ENCODE results near the gene SAMM50.
"Not testable (repeated sequence)": the region's sequence is repeated elsewhere in the genome, so short reads cannot be mapped to it uniquely, and the experiment has no call there.

SAMM50 gene

GRCh38 chr22:44001521-44001920, 46.3 kb downstream of the SAMM50 start:
- no peak for DNase-seq (ENCODE audit: low spot score)

GRCh38 chr22:44002324-44002723, 47.1 kb downstream of the SAMM50 start:
- no peak for DNase-seq (ENCODE audit: low spot score)

- DNase-seq (ENCODE audit: low spot score), result no peak
Observed at GRCh38 chr22:44002997-44003396, 47.8 kb downstream of the SAMM50 start.

- DNase-seq (ENCODE audit: low spot score), result no peak
Observed at GRCh38 chr22:44003405-44004103, 48.3 kb downstream of the SAMM50 start.

GRCh38 chr22:44004104-44004460, 48.8 kb downstream of the SAMM50 start:
- DNase-seq (ENCODE audit: low spot score), result no peak

- DNase-seq (ENCODE audit: low spot score), result no peak
Observed at GRCh38 chr22:44005524-44005923, 50.3 kb downstream of the SAMM50 start.

GRCh38 chr22:44012162-44012561, 56.9 kb downstream of the SAMM50 start:
- DNase-seq (ENCODE audit: low spot score), result no peak

- no peak for DNase-seq (ENCODE audit: low spot score)
Observed at GRCh38 chr22:44012591-44012990, 57.3 kb downstream of the SAMM50 start.

GRCh38 chr22:44014241-44014640, 59.0 kb downstream of the SAMM50 start:
- no peak for DNase-seq (ENCODE audit: low spot score)

GRCh38 chr22:44016586-44016985, 61.3 kb downstream of the SAMM50 start:
- not testable (repeated sequence) for DNase-seq (ENCODE audit: low spot score)

- no peak for DNase-seq (ENCODE audit: low spot score)
Observed at GRCh38 chr22:44018594-44018993, 63.4 kb downstream of the SAMM50 start.

- no peak for DNase-seq (ENCODE audit: low spot score)
Observed at GRCh38 chr22:44019416-44019815, 64.2 kb downstream of the SAMM50 start.

GRCh38 chr22:44019846-44020245, 64.6 kb downstream of the SAMM50 start:
- DNase-seq (ENCODE audit: low spot score), result no peak

- DNase-seq (ENCODE audit: low spot score), result no peak
Observed at GRCh38 chr22:44020981-44021380, 65.7 kb downstream of the SAMM50 start.

GRCh38 chr22:44023404-44024287, 68.4 kb downstream of the SAMM50 start:
- peak; percentile 81 for DNase-seq (ENCODE audit: low spot score)

GRCh38 chr22:44024288-44024921, 69.2 kb downstream of the SAMM50 start, which contains the start of gene PARVB:
PARVB (plus strand) TSS chr22:44024302; CDS start chr22:44024340, 38 bp downstream.
- peak; percentile 66 for DNase-seq (ENCODE audit: low spot score)

GRCh38 chr22:44025171-44026065, 70.2 kb downstream of the SAMM50 start:
- DNase-seq (ENCODE audit: low spot score), result no peak

- DNase-seq (ENCODE audit: low spot score), result no peak
Observed at GRCh38 chr22:44026066-44026629, 70.9 kb downstream of the SAMM50 start.

- no peak for DNase-seq (ENCODE audit: low spot score)
Observed at GRCh38 chr22:44026630-44027511, 71.6 kb downstream of the SAMM50 start.

- no peak for DNase-seq (ENCODE audit: low spot score)
Observed at GRCh38 chr22:44028091-44028490, 72.8 kb downstream of the SAMM50 start.
